Measurements from ENCODE around the gene HSPB1.
"Not testable (repeated sequence)": the region's sequence is repeated elsewhere in the genome, so short reads cannot be mapped to it uniquely, and the experiment has no call there.

HSPB1 gene

DNA sequence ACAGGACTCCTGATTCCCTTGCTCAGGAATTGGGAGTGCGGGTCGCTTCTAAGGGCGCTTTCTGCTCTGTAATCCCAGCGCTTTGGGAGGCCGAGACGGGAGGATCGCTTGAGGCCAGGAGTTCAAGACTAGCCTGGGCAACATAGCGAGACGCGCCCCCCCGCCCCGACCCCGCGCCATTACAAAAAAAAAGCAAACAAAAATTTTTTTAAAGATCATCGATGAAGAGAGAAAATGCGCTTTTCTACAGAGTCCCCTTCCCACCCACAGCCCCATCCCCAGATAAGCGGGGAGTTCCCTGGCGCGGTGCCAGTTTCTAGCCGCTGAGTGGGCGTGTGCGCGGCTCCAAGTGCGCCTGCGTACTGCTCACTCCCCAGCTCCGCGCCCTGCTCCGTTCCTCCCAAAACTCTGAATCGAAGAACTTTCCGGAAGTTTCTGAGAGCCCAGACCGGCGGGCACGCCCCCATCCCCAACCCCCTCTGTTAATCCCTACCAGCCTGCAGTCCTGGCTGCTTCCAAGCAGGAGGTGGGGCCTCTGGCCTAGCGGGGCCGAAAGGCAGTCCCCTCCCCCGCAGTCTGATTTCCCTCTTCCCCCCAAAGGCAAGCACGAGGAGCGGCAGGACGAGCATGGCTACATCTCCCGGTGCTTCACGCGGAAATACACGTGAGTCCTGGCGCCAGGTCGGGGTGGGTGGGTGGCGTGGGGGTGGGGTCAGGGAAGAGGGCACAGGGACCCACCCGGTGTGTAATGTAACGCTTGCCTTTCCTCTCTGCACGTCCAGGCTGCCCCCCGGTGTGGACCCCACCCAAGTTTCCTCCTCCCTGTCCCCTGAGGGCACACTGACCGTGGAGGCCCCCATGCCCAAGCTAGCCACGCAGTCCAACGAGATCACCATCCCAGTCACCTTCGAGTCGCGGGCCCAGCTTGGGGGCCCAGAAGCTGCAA is 1.0 kb downstream of the HSPB1 start:
- DNase-seq, result peak in 47 of 56 donors; percentile 9 to 92 (median 48)

DNA sequence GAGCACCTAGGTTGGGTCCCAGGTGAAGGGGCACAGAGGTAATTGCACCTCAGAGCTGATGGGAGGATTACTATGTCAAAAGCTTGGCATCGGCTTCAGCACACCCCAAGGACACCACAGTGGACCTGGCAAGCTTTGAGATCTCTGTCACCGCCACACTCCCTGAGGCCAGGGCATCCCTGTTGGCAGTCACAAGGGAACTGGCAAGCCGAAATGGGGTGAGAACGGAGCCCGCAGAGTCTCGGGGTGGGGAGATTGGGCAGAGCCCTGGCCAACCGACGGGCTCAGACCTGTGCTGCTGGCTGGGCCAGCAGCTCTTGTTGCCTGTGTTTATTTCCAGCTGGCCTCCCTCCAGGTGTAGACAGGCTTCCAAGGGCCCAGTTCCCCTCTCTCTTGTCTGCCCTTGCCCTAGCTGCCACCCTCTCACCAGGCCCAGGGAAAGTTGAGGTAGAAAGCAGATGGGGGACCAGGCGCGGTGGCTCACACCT is 2.5 kb downstream of the HSPB1 start:
- peak in 48 of 56 donors; percentile 11 to 85 (median 62) for DNase-seq

DNA sequence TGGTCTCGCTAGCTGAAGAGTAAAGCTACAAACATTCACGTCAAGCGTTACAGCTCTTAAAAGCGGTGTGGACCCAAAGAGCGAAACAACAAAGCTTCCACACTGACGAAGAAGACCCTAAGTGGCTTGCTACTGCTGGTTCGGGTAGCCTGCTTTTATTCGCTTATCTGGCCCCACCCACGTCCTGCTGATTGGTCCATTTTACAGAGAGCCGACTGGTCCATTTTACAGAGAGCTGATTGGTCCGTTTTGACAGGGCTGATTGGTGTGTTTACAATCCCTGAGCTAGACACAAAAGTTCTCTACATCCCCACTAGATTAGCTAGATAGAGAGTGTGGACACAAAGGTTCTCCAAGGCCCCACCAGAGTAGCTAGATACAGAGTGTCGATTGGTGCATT is 6.4 kb downstream of the HSPB1 start:
- peak in 1 of 56 donors; percentile 47 for DNase-seq

DNA sequence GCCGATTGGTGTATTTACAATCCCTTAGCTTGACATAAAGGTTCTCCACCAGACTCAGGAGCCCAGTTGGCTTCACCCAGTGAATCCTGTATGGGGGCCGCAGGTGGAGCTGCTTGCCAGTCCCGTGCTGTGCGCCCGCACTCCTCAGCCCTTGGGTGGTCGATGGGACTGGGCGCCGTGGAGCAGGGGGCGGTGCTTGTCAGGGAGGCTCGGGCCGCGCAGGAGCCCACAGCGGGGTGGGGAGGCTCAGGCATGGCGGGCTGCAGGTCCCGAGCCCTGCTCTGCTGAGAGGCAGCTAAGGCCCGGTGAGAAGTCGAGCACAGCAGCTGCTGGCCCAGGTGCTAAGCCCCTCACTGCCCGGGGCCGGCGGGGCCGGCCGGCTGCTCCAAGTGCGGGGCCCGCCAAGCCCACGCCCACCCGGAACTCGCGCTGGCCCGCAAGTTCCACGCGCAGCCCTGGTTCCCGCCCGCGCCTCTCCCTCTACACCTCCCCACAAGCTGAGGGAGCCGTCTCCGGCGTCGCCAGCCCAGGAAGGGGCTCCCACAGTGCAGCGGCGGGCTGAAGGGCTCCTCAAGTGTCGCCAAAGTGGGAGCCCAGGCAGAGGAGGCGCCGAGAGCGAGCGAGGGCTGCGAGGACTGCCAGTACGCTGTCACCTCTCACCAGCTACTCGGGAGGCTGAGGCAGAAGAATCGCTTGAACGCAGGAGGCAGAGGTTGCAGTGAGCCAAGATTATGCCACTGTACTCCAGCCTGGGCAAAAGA is 7.0 kb downstream of the HSPB1 start:
- DNase-seq, result peak in 1 of 56 donors; percentile 30

DNA sequence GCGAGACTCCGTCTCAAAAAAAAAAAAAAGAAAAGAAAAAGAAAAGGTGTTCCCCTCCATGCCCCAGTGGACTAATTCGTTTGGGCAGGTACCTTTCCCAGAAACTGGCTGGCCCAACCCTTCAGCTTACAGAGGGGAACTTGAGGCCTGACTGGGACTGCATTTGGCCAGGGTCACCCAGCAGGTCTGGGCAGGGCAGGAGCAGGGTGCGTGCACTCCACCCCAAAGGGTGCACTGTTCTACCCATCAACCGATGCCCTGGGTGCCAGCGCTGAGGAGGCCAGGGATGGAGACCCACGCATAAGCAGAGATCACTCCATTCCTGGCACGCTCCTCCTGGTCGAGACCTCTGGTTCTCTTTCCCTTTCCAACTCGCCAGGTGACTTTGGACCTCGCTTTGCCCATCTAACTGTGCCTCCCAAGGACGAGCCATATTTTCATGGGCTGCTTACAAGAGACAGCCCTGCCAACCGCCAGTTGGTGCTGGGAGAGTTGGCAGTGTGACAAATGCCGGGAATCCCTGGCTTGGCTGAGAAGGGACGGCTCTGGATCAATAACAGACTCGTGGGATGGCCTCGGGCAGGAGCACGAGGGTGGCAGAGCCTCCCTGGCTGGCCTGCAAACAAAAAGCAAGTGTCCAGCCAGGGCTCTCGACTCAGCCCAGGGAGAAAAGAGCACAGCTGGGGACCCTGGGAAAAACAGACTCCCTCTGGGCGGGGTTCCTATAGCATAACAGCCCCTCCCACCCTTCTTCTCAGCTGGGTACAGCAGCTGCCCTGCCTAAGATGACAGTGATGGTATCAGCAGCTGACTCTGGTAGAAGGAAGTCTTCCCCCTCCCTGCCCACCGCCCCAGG is 7.9 kb downstream of the HSPB1 start:
- peak in 42 of 56 donors; percentile 10 to 87 (median 48) for DNase-seq

DNA sequence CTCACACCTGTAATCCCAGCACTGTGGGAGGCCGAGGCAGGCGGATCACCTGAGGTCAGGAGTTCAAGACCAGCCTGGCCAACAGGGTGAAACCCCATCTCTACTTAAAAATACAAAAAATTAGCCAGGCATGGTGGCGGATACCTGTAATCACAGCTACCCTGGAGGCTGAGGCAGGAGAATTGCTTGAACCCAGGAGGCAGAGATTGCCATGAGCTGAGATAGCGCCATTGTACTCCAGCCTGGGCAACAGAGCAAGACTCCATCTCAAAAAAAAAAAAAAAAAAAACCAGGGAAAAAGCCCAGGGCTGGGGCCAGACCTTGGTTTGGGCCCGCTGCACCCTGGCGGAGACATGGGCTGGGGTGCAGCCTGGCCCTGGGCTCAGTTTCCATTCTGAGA is 9.4 kb downstream of the HSPB1 start:
- DNase-seq, result not testable (repeated sequence)

DNA sequence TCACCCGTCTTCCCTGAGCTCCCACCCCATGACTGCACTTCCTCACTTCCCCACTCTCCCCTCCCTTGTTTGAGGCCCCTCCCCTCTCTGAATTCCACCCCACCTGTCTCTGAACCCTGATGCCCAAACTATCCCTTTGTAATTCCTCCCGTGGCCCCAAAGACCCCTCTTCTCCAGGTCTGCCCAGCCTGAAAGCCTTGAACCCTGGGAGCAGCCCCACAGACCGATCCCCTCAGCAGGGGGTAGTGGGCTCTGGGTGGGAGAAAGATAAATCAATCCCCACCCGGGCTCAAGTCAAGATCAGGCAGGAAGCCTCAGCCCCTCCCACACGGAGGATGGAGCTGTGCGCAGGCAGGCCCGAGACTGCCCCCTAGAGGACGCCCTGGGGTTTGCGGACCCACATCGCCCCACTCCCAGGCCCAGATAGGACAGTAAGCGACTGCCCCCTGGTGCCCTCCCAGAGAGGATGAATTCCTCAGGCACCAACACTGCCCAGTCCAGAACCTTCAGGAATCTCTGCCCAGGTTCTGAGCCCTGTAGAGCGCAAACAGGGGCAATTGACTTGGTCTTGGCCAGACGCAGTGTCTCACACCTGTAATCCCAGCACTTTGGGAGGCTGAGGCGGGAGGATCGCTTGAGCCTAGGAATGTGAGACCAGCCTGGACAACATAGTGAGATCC is 11.7 kb downstream of the HSPB1 start:
- DNase-seq, result peak in 55 of 56 donors; percentile 67 to 98 (median 91)

DNA sequence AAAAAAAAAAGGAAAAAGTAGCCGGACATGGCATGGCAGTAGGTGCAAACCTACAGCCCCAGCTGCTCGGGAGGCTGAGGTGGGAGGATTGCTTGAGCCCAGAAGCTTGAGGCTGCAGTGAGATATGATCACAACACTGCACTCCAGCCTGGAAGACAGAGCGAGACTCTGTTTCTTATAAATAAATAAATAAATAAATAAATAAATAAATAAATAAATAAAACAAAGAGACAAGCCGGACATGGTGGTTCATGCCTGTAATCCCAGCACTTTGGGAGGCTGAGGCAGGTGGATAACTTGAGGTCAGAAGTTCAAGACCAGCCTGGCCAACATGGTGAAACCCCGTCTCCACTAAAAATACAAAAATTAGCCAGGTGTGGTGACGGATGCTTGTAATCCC is 12.3 kb downstream of the HSPB1 start:
- not testable (repeated sequence) for DNase-seq

DNA sequence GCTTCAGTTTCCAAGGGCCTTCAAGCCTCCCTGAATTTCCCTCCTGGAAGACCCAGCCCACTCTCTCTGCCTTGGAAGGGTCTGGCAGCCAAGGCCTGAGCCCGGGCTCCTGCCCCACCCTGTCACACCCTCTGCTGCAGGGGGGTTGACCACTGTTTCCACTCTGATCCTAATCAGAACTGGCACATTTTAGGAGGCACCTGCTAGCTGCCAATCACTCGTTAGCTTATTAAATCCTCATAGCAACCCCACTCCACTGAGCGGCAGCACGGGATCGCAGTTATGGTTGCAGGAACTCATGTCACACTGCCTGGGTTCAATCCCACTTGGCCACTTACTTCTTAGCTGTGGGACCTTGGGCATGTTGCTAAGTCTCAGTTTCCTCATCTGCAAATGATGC is 12.9 kb downstream of the HSPB1 start:
- DNase-seq, result no peak

DNA sequence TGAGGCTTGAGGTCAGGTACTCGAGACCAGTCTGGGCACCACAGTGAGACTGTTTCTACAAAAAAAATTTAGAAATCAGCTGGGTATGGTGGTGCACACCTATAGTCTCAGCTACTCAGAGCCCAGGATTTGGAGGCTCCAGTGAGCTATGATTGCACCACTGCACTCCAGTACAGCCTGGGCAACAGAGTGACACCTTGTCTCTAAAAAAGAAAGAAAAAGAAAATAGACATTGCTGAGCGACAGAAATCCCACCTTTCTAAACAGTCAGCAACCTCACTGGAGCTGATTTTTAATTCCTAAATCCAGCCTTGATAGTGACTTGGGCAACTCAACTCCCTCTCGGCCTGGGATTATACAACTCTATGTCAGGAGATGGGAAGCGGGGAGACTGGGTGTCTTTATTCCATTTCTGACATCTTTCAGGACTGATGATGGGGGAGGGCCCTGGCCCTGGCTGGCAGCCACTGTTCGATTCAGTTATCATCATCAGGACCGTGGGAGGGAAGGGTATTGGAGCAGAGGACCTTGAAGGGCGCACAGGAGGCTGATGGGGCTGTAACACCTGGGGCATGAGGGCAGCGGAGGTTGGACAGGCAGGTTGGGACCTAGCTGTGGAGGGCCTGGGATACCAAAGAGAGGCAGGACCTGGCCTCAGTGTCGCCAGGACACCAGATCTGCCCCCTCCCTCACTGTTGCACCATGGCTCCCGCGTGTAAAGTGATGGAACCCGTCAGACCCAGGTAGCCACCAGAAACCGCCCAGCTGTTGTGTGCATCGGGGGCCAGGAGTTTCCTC is 14.7 kb downstream of the HSPB1 start:
- peak in 2 of 56 donors; percentile 22 to 34 for DNase-seq

DNA sequence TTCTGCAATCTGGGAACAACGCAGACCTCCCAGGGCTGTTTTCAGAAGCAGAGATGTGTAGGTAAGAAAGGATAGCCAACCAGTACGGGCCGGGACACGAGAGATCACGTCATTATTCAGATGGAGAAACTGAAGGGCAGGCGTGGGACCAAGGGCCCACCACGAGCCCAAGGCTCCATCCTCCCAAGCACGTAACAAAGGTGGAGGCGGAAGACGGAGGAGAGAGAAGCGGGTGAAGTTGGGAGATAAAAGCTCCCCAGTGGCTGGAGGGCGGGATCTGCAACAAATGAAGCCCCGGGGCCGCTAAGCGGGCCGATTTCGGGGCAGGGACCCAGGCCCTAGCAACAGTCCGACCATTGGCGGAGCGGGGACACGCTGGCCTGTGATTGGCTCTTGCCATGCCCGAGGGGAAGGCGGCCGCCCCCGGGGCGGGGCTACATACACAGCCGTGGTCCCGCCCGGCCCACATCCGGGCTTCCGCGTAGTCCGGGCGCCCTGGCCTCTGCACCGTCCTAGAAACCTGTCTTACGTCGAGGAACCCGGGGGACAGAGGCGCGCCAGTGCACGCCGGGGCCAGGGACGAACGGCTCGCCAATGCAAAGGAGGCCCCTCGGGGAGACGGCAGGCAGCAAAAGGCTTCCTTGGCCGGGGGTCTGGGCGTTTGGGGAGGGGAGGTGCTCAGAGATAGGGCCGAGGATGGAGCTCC is 15.5 kb downstream of the HSPB1 start:
- DNase-seq, result peak; percentile 69 to 99 (median 95)

DNA sequence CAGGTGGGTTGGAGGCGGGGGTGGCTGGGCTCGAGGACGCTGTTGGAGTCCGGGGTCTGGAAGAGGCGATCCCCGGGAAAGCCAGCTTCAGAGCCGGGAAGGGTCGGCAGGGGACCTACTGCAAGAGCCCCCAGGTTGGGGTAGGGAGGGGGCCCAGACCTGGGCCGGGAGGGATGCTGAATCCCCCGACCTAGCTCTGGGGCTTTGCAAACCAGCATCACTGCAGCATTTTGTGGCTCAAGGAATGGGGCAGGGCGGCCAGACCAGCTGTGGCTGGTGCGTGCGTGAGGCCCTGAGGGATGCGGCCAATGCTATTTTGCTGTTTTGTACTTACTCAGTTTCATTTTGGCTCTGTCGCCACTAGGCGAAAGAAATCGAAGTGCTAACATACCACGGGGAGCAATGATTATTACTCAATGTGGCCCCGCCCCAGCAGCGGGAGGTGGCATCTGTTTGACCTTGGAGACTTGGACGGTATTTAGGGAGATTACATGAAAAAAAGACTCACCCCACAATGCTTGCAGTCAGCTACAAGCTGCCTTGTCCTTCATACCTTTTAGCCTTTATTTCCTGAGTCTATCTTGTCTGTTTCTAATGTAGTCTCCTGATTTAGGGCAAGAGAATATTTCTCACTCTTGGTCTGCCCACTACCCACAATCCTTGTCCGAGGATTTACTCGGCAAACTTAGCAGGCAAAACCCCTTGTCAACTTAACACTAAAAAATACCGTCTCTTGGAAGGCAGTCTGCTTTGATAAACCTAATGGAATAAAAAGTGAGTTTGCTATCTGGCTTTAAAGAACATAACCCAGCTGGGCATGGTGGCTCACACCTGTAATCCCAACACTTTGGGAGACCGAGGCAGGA is 16.2 kb downstream of the HSPB1 start:
- DNase-seq, result peak in 34 of 56 donors; percentile 12 to 78 (median 60)

DNA sequence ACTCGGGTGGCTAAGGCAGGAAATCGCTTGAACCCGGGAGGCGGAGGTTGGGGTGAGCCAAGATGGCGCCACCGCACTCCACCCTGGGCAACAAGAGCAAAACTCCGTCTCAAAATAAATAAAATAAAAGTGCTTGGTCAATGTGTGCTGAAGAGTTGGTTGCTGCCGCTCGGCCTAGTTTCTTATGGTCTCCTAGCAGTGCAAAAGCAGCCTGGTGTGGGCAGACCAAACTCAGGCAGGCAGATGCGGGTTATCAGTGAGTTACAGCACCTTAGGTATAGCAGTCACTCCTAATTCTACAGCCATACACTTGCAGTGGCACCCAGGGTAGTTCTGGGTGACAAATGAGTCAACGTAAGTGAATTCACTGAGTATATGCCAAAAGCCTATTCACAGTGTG is 22.6 kb downstream of the HSPB1 start:
- no peak for DNase-seq

DNA sequence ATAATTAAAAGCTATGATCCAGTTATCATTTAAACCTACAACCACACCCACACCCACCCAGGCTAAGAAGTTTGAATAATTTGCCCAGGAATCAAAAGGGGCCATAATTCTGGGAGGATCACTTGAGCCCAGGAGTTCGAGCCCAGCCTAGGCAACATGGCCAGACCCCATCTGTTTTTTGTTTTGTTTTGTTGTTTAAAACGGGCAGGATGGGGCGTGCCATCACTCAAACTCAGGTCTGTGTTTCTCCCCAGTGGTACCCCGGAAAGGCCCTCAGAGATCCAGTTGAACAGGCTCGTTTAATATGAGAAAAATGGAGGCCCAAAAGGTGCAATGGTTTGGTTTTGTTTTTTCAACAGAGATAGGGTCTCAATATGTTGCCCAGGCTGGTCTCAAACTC is 23.3 kb downstream of the HSPB1 start:
- no peak for DNase-seq

DNA sequence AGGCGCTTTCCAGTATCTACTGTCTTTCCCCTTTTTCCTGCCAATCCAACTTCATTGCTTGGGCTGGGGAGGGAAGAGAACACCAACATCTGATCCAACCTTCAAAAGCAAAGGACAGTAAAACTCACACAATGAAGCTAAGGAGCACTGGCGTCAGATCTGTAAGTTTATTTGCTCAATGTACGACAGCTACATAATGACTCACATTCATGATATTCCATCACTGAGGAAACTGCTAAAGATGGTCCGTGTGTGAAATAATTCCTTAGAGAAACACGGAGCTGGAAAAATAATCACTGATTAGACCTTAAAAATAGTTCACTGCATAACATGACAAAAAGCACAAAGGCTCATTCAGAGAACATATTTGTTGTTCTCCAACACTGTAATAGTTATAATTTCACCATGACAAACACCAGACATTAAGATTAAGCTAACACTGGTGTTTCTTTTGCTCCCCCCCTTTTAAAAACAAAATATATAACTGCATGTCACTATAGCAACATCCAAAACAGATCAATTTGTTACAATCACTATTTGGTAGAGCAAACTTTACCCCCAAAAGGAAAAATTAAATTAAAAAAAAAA is 24.3 kb downstream of the HSPB1 start:
- no peak for DNase-seq

DNA sequence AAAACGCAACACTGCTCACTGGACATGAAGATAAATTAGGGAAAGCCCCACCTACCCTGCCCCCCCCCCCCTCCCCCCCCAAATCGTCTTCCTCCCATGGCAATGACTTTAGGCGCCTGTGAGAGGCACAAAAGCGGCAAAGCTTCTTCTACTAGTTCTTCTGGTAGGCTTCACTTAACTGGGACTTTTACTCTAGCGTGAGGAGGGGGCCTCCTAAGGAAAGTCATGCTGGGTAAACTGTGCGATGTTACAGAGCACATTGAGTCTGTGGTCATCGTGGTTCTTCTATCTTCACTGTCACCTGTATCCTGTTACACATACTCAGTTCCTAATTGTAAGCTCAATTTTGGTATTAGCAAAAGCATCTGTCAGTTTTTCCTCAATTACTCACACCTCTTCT is 25.1 kb downstream of the HSPB1 start:
- DNase-seq, result no peak

DNA sequence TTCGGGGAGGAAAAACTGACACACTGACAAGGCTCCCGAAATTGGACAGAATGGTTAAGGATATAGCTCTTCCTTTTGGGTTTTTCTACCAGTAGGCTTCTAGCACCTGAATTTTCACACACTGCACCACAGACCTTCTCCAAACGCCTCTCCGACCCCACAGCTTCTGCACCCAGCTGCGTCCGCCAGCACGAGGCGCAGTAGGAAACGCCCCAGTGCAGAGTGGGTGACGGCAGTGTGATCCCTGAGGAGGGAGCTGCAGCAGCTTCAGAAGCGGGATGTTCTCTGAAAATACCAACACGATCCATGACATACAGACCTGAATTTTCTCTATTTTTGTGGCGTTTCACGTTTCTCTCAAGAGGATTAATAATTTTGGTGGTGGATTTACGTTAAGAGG is 25.9 kb downstream of the HSPB1 start:
- no peak for DNase-seq

DNA sequence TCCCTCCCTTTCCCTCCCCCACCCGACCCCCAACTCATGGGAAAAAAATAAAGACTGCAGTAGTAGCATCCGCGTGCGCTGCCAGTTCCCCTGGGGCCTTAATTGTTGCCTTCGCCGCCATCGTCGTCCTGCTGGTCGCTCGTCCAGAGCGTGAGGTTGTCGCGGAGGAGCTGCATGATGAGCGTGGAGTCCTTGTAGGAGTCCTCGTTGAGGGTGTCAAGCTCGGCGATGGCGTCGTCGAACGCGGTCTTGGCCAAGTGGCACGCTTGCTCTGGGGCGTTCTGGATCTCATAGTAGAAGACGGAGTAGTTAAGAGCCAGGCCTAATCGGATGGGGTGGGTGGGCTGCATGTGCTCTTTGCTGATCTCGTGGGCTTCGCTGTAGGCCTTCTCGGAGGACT is 27.0 kb downstream of the HSPB1 start:
- no peak for DNase-seq

Data from amygdala (tissue), 56 donors.